ENCODE data around the gene RBM44.
A peak's percentile ranks its signal among the peaks of the same experiment; 100 is the strongest.

The RBM44 gene

DNA sequence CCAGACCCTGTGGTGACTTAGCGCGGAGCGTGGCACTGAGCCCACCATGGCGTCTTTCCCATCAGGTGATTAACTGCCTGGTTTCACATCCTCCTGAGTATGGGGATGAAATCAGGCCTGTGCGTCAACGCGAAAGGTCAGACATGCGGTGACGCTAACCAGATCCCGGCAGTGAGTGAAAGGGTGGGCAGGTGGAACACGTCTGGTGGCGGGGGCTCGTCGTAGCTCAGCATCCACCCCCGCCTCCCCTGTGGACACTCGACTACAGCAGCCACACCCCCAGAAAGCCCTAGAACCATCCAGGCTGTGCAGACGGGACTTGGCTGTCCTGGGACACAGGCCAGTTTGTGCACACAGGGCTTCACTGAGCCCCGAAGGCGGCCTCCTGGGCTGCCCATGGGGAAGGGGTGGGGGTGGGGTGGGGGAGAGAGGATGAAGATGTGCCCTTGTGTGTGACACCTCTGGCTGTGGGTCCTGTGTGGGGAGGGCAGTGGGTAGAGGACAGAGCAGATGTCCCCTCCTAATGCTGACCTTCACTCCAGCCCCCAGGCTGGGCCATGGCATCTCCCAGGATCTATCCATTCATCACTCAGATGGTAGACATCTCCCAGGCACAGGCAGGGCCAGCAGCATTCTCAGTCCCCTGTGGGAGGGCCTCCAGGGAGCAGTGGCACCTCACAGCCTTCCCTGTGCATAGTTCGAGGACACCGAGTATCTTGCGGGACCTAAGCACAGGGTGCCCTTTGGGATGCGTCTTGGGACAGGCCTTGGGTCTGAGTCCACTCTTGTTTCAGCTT is 88.3 kb downstream of the RBM44 start:
- peak; percentile 35 for DNase-seq (ENCODE audit: low spot score)

DNA sequence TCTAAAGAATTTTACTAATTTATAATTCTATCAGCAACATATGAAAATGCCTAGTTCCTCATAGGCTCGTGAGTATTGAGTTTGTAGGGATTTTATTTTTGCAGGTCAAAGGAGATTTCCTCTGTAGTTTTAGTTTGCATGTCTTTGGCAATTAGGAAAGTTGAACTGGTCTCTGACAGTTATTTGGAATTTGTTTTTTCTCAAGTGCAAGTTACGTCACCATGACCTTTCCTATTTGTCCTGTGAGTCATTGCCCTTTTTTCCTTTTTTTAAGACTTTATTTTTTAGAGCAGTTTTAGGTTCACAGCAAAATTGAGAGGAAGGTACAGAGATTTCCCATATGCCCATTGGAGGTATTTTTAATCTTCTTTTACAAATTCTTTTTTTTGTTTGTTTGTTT is 89.8 kb downstream of the RBM44 start:
- no peak for DNase-seq (ENCODE audit: low spot score)

DNA sequence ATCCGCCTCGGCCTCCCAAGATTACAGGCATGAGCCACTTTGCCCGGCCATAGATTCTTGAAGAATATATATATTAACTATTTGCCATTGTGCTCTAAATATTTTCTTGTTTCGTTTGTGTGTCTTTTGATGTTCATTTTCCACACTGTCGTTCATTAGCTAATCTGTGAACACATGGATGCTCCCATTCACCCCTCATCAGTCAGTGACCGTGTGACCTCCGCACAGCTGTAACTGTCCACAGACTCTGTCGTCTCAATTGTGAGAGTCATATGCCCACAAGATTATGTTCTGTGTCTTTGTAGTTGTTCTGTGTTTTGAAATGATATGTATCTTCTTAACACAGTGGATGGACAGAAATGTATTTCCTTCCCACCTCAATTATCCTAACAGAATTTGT is 90.4 kb downstream of the RBM44 start:
- DNase-seq (ENCODE audit: low spot score): no peak

DNA sequence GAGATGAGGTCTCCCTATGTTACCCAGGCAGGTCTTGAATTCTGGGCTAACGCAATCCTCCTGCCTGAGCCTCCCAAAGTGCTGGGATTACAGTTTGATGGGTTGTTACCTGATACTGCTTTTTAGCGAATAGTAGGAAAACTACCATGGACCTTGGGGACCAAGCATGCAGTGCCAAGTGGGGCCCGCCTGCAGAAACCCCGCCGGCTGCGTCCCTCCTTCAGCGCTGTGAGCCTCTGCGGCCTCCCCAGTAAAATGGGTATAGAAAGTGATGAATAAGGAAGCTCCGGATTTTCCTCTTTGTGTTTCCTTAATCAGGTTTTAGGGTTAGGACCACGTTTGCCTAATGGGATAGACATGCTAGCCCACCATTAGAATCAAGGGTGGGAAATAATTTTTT is 91.2 kb downstream of the RBM44 start:
- DNase-seq (ENCODE audit: low spot score): no peak

Measured in cerebellar cortex (tissue), 1 donor.